HG03064 (cell line): ENCODE results near the gene ADAMTS8.

ENCODE experiments used
- ATAC-seq: cut with Tn5 transposase; IDR thresholded peaks from one replicate; pipeline ENCODE4 v1.9.1; 2021; ENCODE audit warnings: low read depth; ENCODE audit not compliant: unreplicated experiment

ADAMTS8 gene

GRCh38 chr11:130462101-130462885 is 33.9 kb upstream of the ADAMTS8 start:
- no peak for ATAC-seq

DNA sequence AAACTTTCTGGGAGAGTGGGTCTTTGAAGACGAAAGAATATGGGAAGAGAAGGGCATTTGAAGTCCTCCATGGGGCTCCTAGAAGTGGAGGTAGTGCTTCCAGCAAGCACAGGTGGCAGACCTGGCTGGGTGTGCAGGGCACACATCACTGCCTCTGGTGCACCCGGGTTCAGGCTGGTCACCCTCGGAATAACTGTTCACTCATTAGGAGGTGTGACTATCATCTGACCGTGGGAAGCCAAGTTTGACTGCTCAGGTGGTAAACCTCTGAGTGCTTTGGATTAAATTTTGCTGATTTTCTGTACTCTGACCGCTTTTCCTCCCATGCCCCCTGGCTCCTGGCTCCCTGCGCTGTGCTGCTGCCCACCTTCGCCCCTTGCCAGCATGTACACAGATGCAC is 31.1 kb upstream of the ADAMTS8 start:
- ATAC-seq = no peak

DNA sequence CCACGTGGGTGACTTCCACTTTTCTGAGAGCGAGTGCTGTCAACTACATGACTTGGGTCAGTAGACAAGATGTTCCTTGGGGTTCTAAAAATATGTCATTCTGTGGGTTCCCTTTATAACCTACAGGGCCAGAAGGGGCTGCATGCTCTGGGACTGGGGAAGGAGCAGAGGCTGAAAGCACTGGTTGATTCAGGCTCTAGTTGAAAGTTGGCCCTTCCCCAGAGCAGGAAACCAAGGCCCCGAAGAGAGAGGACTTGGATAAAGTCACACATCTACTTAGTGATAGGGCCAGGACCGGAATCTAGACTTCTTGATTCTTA is 30.0 kb upstream of the ADAMTS8 start:
- ATAC-seq = no peak

DNA sequence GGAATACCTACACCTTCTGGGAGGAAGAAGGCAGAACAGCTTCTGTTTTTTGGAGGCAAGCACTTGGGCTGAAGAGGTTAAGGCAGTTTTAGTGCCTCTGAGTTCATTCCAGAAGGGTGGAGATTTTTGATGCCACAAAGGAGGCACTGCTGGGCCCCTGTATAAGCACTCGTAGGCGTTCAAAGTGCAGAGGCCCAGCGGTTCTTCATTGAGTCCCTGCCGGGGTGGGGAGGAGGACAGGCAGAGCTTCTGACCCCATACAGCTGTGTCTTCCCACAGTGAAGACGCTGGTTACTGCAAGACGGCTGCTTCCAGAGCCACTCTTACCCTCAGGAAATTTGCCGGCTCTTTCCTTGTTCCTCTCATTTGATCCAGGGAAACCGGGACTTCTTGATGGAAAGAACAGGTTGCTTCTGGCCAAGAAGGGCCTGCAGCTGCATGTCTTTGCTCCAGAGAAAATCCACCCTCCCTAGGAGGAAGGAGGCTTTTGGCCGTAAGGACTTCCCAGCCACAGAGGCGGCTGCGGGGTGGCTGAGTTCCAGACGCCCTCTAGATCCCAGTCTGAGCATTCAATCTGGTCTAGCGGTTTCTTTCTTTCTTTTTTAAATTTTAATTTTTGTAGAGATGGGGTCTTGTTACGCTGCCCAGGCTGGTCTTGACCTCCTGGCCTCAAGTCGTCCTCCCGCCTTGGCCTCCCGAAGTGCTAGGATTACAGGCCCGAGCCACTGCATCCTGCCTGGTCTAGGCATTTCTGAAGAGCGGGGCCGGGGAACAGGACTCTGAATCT is 29.4 kb upstream of the ADAMTS8 start:
- ATAC-seq = no peak

DNA sequence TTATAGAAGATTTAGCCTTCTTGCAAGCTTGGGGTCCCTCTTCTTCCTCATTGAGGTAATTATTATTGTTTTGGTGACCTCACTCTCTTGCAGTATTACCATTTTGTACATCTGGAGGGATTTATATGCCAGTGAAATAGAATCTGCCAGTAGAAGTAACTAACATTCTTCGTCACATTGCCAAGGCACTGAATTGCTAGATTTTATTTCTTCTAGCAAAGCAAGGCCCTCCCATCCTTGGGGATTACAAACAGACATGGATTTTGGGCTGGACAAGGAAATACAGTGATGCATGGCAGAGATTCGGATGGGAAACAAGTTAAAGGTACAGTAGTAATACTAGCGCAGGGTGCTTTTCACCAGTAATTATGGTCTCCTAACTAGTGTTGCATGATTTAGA is 27.9 kb upstream of the ADAMTS8 start:
- ATAC-seq = no peak

GRCh38 chr11:130455483-130456127 is 27.2 kb upstream of the ADAMTS8 start:
- no peak for ATAC-seq

- no peak for ATAC-seq
These were observed 26.3 kb upstream of the ADAMTS8 start for GRCh38 chr11:130454491-130455252.

GRCh38 chr11:130452940-130453339 is 24.5 kb upstream of the ADAMTS8 start:
- ATAC-seq = no peak

DNA sequence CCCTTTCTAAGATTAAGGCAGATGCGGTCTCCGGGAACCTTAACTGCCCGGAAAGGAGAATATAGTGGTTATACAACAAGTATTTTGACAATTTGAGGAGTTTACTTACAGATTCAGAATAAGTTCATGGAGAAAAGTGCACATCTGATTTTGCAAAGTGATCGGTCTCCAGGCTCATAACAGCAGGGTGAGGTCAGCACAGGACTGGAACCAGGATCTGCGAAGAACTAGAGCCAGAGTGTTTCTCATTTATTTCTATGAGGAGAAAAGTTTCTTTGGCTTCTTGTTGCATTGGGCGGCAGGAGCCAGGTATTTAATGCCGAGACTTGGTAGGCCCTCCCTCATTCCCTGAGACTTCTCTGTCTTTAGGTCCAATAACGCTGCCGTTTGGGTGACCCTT is 23.8 kb upstream of the ADAMTS8 start:
- no peak for ATAC-seq

- no peak for ATAC-seq
These were observed 23.0 kb upstream of the ADAMTS8 start for GRCh38 chr11:130451231-130452019.

DNA sequence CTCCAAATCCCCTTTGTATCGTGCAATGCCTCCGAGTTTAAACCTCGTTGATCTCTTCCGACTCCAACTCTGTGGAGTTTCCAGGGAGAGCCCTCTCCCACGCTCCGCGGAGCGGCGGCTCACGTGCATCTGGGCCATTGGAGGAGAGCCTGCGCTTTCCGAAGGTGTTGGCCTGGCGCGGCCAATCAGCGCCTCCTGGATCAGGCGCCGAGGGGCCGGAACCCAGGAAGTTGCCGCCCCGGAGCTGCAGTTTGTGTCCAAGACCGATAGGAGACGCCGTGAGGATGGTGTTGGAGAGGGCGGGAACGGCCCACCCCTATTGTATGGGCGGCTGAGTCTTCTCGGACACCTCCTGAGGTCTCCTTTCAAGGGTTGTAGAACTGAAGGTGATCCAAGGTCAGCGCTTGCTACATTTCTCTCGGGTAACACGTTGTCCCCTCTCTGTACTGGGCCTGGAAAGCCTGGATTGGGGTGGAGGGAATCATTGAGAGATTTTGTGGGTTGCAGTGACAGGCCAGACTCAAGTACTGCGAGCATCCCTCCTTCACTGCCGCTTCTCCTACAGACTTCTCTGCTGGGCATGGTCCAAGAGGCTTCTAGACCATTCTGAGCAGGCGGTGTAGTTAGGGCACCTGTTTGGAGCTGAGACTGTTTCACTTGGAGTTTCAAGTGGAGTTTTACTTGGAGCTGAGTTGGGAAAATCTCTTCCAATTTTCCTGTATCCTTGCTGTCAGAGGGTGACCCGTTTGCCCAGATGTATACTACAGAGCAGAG is 21.8 kb upstream of the ADAMTS8 start:
- ATAC-seq = no peak

- no peak for ATAC-seq
These were observed 21.0 kb upstream of the ADAMTS8 start for GRCh38 chr11:130449310-130449990.

GRCh38 chr11:130448416-130449309 is 20.3 kb upstream of the ADAMTS8 start, which contains the start of gene ADAMTS15:
TSS of gene ADAMTS15 (plus strand) at chr11:130448645. CDS start at chr11:130448974, 329 bp downstream.
- no peak for ATAC-seq

DNA sequence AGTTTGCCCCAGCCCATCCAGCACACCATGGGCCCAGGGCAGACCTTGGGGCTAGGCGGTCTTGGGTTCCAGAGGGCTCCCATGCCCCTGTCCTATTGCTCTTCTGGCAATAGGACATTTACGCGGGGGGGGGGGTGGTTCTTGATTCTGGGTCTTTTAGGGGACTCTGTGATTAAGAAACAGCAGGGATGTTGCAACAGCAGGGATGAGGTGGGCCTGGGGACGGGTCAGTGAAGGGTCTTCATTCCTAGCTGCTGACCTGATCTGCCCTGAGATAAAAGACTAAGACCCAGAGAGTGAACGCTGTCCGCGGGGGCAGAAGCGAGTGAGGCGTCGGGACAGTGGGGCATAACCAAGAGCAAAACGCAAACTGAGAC is 19.6 kb upstream of the ADAMTS8 start:
- no peak for ATAC-seq

DNA sequence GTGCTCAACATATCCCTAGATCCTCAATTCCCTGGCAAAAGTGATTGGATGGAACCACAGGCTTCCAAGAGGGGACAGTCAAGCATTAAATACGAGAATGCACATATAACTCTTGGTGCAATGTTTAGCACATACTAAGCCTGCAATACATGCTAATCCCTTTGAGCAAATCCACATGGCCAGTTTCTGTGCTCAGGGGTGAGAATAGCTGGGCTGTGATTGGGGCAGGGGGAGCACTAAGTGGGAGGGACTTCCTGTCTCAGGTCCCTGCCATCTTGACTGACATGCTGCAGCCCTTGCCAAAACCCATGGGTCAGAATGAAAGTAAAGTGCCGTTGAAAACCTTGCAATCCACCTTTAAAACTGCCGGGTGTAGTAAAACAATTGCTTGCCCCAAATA is 17.4 kb upstream of the ADAMTS8 start:
- no peak for ATAC-seq

DNA sequence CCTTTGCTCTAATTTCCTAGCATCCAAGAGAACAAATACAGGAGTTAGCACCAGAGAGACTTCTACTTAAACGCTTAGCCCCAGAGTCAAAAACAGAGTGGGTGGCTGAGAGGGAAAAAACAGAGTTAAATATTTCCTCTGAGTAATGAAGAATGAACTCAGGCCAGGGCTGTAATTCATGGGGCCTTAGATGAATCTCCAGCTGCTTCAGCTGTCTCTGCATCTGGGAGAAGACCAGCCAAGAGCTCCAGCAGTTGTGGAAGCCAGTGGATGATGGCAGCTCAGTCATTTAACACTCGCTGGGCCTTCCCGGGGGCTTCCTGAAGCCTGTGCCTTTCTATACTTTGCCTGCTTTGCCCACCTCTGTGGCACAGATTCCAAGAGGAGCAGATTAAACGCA is 14.3 kb upstream of the ADAMTS8 start:
- no peak for ATAC-seq

DNA sequence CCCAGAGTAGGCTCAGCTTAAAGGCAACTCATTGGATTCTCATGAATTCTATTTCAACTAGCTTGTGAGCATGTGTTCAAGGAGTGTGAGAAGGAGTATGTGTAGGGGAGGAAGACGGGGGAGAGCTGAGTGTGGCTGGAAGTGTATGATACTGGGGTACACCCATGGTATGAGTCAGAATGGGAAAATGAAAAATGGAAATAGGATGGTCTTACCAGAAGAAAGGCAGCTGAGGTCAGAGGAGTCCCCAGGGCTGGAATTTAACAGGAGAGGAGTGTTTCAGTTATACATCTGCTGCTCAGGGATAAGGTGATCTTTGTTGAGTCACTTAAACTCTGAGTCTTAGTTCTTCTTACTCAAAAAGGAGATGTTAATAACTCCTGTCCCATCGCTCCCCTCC is 13.3 kb upstream of the ADAMTS8 start:
- ATAC-seq = no peak

- no peak for ATAC-seq
These were observed 11.5 kb upstream of the ADAMTS8 start for GRCh38 chr11:130439876-130440275.
